ENCODE data around the gene ITGB2.

The ITGB2 gene

DNA sequence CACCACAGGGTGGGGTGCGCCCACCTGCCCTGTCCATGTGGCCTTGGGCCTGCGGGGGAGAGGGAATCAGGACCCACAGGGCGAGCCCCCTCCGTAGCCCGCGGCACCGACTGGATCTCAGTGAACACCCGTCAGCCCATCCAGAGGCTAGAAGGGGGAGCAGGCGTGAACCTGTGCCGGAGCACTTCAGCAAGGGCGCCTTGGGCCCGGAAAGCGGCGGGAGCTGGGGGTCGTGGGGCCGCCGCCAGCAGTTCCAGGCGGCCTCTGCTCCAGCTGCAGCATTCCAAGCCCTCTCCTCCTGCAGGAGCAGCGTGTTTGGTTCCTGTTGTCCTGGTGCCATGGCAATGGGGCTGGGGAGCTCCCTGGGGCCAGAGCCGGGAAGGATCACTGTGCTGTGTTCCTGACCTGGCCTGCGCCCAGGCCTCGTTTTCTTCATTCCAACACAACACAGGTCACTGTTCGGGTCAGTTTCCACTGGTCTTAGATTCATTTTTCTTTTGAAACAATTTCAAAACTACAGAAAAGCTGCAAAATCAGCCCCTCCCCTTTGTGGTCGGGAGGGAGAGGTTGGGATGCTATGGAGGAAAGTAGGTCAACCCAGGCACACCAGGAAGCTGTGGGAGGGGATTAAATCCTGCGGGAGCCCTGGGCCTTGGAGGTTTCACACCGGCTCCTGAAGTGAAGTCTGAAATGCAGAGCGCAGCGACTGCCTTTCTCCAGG is 37.9 kb upstream of the ITGB2 start:
- DNase-seq (ENCODE audit: low read depth): no peak
- TF ChIP-seq MYC (IDR thresholded peaks at IDR 0.05; ENCODE audit: low read depth, low read length) (no peak), POLR2A (IDR thresholded peaks at IDR 0.05; ENCODE audit: extremely low read depth, insufficient read length) (no peak)
- TF ChIP-seq, protein P1, sequence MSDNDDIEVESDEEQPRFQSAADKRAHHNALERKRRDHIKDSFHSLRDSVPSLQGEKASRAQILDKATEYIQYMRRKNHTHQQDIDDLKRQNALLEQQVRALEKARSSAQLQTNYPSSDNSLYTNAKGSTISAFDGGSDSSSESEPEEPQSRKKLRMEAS (IDR thresholded peaks at IDR 0.05; ENCODE audit: low read depth, low read length): no peak
- TF ChIP-seq, protein P2, sequence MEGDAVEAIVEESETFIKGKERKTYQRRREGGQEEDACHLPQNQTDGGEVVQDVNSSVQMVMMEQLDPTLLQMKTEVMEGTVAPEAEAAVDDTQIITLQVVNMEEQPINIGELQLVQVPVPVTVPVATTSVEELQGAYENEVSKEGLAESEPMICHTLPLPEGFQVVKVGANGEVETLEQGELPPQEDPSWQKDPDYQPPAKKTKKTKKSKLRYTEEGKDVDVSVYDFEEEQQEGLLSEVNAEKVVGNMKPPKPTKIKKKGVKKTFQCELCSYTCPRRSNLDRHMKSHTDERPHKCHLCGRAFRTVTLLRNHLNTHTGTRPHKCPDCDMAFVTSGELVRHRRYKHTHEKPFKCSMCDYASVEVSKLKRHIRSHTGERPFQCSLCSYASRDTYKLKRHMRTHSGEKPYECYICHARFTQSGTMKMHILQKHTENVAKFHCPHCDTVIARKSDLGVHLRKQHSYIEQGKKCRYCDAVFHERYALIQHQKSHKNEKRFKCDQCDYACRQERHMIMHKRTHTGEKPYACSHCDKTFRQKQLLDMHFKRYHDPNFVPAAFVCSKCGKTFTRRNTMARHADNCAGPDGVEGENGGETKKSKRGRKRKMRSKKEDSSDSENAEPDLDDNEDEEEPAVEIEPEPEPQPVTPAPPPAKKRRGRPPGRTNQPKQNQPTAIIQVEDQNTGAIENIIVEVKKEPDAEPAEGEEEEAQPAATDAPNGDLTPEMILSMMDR (IDR thresholded peaks at IDR 0.05; ENCODE audit: low read depth, low read length): no peak
- H3K4me3 ChIP-seq (ENCODE audit: low read depth, low read length): no peak overlapping the region

DNA sequence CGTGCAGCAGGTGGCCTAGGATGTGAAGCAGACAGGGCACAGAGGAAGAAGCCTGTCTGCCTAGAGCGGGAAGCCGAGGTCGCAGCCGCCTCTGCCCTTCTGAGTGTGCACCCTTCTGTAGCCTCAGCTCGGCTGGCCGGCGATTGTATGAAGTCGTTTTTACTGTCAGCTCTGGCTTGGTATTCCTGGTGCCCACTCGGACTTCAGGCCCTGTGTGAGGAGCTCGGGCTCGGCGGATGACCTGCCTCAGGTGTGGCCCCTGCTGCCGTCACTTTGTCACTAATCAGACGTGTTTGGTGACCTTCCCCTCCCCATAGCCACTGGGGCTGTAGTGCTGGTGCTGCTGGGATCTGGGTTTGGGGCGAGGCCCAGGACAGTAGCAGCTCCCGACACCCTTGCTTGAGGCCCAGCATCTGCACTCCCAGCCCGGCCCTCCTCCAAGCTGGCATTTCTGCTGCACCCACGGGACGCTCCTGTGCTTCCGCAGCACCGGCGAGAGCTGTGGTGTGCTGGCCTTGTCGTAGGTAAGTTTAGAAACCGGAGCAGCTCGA is 37.3 kb upstream of the ITGB2 start:
- DNase-seq (ENCODE audit: low read depth): no peak
- TF ChIP-seq MYC (IDR thresholded peaks at IDR 0.05; ENCODE audit: low read depth, low read length) (no peak), POLR2A (IDR thresholded peaks at IDR 0.05; ENCODE audit: extremely low read depth, insufficient read length) (no peak)
- TF ChIP-seq, protein P2 (IDR thresholded peaks at IDR 0.05; ENCODE audit: low read depth, low read length): no peak
- TF ChIP-seq, protein P1 (IDR thresholded peaks at IDR 0.05; ENCODE audit: low read depth, low read length): no peak
- no peak overlapping the region for H3K4me3 ChIP-seq (ENCODE audit: low read depth, low read length)

DNA sequence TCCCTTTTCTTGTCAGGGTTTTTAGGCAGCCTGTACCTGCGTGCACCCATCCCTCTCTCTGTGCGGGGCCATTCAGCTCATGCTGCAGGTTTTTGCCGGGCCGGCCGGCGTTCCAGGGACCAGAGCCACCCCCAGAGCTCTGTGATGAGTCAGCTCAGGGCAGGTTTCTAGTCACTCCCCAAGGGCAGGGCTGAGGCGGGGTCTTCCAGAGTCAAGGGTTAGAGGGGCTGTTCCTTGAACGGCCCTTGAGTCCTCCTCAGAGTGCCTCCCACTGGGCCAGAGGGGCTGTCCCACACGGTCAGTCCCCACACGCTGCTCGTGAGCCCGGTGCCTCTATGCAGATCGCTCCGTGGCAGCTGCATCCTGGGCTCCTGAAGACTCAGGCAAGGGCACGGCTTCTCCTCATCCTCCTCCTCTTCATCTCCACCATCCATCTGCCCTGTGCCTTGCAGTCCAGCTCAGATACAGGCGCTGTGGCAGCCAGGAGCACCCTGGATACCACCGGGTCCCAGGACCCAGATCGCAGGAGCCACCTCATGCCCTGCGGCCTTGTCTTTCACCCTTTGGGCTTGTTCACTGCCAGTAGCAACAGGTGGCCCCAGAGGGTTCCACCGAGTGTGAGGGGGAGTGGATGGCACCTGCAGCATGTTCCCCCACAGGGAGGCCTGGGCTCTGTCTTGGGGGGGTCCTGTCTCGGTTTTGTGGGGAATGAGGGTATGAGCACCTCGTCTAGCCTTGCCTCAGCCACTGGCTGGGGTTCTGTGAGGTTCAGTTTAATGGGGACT is 36.5 kb upstream of the ITGB2 start:
- no peak for DNase-seq (ENCODE audit: low read depth)
- no peak overlapping the region for H3K4me3 ChIP-seq (ENCODE audit: low read depth, low read length)
- no peak for TF ChIP-seq MYC (IDR thresholded peaks at IDR 0.05; ENCODE audit: low read depth, low read length)
- no peak for TF ChIP-seq POLR2A (IDR thresholded peaks at IDR 0.05; ENCODE audit: extremely low read depth, insufficient read length)
- TF ChIP-seq, protein P1 (IDR thresholded peaks at IDR 0.05; ENCODE audit: low read depth, low read length): no peak
- TF ChIP-seq, protein P2 (IDR thresholded peaks at IDR 0.05; ENCODE audit: low read depth, low read length): no peak

DNA sequence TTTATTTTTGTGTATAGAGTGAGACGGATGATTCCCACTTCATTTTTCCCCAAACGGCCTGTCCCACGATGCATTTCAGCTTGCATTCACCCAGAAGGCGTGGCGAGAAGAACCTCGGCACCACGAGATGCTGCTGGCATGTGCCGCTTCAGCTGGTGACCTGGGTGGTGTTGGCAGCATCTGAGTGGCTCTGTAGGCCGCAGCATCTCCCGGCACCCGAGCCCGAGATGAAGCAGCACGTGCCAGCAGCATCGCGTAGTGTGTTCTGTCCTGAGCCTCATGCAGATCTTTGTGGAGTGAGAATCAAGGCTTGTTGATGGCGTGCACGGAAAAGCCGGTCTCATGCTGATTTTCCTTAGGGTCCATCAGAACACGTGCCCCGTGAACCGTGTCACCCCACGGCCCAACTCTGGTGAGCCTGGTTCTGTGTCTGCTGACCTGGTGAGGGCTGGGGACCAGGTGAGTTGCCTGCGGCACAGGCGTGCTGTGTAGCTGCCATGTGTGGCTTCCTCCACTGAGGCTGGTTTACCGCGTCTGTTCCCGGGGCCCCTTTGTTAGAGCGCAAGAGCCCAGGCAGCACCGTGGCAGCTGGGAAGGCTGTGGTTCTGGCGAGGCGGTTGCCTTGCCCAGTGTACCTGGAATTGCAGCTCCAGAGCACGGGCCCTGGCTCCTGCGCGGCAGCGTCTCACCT is 35.8 kb upstream of the ITGB2 start:
- H3K4me3 ChIP-seq (ENCODE audit: low read depth, low read length): no peak overlapping the region
- no peak for DNase-seq (ENCODE audit: low read depth)
- no peak for TF ChIP-seq MYC (IDR thresholded peaks at IDR 0.05; ENCODE audit: low read depth, low read length)
- TF ChIP-seq, protein P2 (IDR thresholded peaks at IDR 0.05; ENCODE audit: low read depth, low read length): no peak
- no peak for TF ChIP-seq POLR2A (IDR thresholded peaks at IDR 0.05; ENCODE audit: extremely low read depth, insufficient read length)
- TF ChIP-seq, protein P1 (IDR thresholded peaks at IDR 0.05; ENCODE audit: low read depth, low read length): no peak

DNA sequence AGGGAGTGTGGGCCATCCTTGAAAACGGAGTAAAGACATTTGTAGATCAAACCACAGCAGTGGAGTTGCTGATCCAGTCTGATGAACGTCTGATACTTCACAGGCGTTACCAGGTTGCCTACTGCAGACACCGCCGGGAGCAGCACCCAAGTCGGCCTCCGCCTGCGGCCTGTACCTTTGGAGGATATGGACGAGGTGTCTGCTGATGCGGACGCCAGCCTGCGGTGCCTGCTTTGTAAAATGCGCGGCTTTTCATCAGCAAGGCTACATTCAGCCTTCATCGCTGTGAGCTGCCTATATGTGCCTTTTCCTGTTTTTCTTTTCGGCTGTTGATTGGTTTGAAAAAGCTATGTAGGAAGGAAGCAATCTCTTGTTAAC is 35.1 kb upstream of the ITGB2 start:
- no peak overlapping the region for H3K4me3 ChIP-seq (ENCODE audit: low read depth, low read length)
- TF ChIP-seq MYC (IDR thresholded peaks at IDR 0.05; ENCODE audit: low read depth, low read length): no peak
- TF ChIP-seq, protein P2 (IDR thresholded peaks at IDR 0.05; ENCODE audit: low read depth, low read length): no peak
- no peak for TF ChIP-seq POLR2A (IDR thresholded peaks at IDR 0.05; ENCODE audit: extremely low read depth, insufficient read length)
- TF ChIP-seq, protein P1 (IDR thresholded peaks at IDR 0.05; ENCODE audit: low read depth, low read length): no peak
- no peak for DNase-seq (ENCODE audit: low read depth)

Measured in NB4 (cell line).